WTC11 (cell line): ENCODE results near the gene SYT9. TPM values are rescaled to one million over a fixed set of nuclear protein-coding genes. Genes with fewer than 3 reads are reported as not detected.

Experiments
- ATAC-seq: fragments of 200-7000 bp; cut with Tn5 transposase; 2 replicates; pipeline ENCODE4 v1.10.0; 2021; ENCODE audit warnings: mild to moderate bottlenecking, moderate library complexity
- CTCF ChIA-PET: fragments of 300-600 bp; sonication (Branson Sonifier 250); formaldehyde crosslinking; loops from one replicate; lab custom pipeline; 2021; ENCODE audit warnings: antibody characterized with exemption; lab: Charles Lee
- POLR2A ChIA-PET: fragments of 350-600 bp; sonication (Branson Sonifier 250); formaldehyde crosslinking; loops from one replicate; lab custom pipeline; 2021; ENCODE audit warnings: antibody characterized with exemption; lab: Charles Lee
- DNase-seq: peaks from one replicate; pipeline ENCODE4 v3.0.0; 2021; ENCODE audit warnings: low spot score
- H3K27ac Mint-ChIP-seq: 2 replicates; pipeline ENCODE4 v1.8.0; 2021; ENCODE audit warnings: mixed read lengths
- H3K27me3 Mint-ChIP-seq: 2 replicates; pipeline ENCODE4 v1.8.0; 2021; ENCODE audit warnings: low read depth, mild to moderate bottlenecking, moderate library complexity, mixed read lengths
- H3K36me3 Mint-ChIP-seq: 2 replicates; pipeline ENCODE4 v1.8.0; 2021; ENCODE audit warnings: mixed read lengths
- H3K4me1 Mint-ChIP-seq: 2 replicates; pipeline ENCODE4 v1.8.0; 2022; ENCODE audit warnings: mixed read lengths
- H3K4me3 Mint-ChIP-seq: 2 replicates; pipeline ENCODE4 v1.8.0; 2021; ENCODE audit warnings: mild to moderate bottlenecking, moderate library complexity, mixed read lengths
- H3K9me3 Mint-ChIP-seq: 2 replicates; pipeline ENCODE4 v1.8.0; 2021; ENCODE audit warnings: mixed read lengths
- GABPB1 ChIP-seq: sonication (generic); formaldehyde crosslinking; IDR thresholded peaks from 2 replicates; pipeline ENCODE4 v1.8.1; 2023; ENCODE audit warnings: mild to moderate bottlenecking, missing genetic modification reagents
- IRF2 ChIP-seq: sonication (generic); formaldehyde crosslinking; IDR thresholded peaks from 2 replicates; pipeline ENCODE4 v1.8.0; 2022; ENCODE audit warnings: low read depth, missing genetic modification reagents, borderline replicate concordance
- KAT7 ChIP-seq: sonication (generic); formaldehyde crosslinking; IDR thresholded peaks from 2 replicates; pipeline ENCODE4 v1.8.1; 2023; ENCODE audit warnings: missing genetic modification reagents, mild to moderate bottlenecking, borderline replicate concordance
- NR3C1 ChIP-seq: sonication (generic); formaldehyde crosslinking; conservative IDR thresholded peaks from 2 replicates; pipeline ENCODE4 v1.8.1; 2023; ENCODE audit warnings: low read depth, mild to moderate bottlenecking, missing genetic modification reagents
- SMAD3 ChIP-seq: sonication (generic); formaldehyde crosslinking; IDR thresholded peaks from 2 replicates; pipeline ENCODE4 v1.8.0; 2022; ENCODE audit warnings: missing genetic modification reagents, mild to moderate bottlenecking, borderline replicate concordance
- SMAD4 ChIP-seq: sonication (generic); formaldehyde crosslinking; IDR thresholded peaks from 2 replicates; pipeline ENCODE4 v1.8.0; 2022; ENCODE audit warnings: mild to moderate bottlenecking, missing genetic modification reagents
- SP1 ChIP-seq: sonication (generic); formaldehyde crosslinking; conservative IDR thresholded peaks from 2 replicates; pipeline ENCODE4 v1.8.1; 2022; ENCODE audit warnings: missing genetic modification reagents
- ZBTB21 ChIP-seq: sonication (generic); formaldehyde crosslinking; IDR thresholded peaks from 2 replicates; pipeline ENCODE4 v1.8.1; 2023; ENCODE audit warnings: mild to moderate bottlenecking, missing genetic modification reagents, borderline replicate concordance
- ZNF121 ChIP-seq: sonication (generic); formaldehyde crosslinking; IDR thresholded peaks from 2 replicates; pipeline ENCODE4 v1.8.0; 2023; ENCODE audit warnings: missing genetic modification reagents
- ZNF219 ChIP-seq: sonication (generic); formaldehyde crosslinking; IDR thresholded peaks from 2 replicates; pipeline ENCODE4 v1.8.0; 2023; ENCODE audit warnings: missing genetic modification reagents, mild to moderate bottlenecking, borderline replicate concordance
- ZNF232 ChIP-seq: sonication (generic); formaldehyde crosslinking; IDR thresholded peaks from 2 replicates; pipeline ENCODE4 v1.8.0; 2022; ENCODE audit warnings: mild to moderate bottlenecking, missing genetic modification reagents
- total RNA-seq: library from RNA; stranded (reverse); gene quantifications from 3 replicates; pipeline ENCODE4 v1.2.3, GENCODE V29; 2021
- TF ChIP-seq, protein P1 (sequence below): sonication (generic); formaldehyde crosslinking; IDR thresholded peaks from 2 replicates; pipeline ENCODE4 v1.8.1; 2023; ENCODE audit warnings: mild to moderate bottlenecking, missing genetic modification reagents, moderate library complexity
- TF ChIP-seq, protein P2 (sequence below): sonication (generic); formaldehyde crosslinking; IDR thresholded peaks from 2 replicates; pipeline ENCODE4 v1.8.1; 2022; ENCODE audit warnings: low read depth, mild to moderate bottlenecking, moderate library complexity, missing genetic modification reagents, borderline replicate concordance
- TF ChIP-seq, protein P3 (sequence below): sonication (generic); formaldehyde crosslinking; IDR thresholded peaks from 2 replicates; pipeline ENCODE4 v1.8.1; 2023; ENCODE audit warnings: mild to moderate bottlenecking, missing genetic modification reagents, borderline replicate concordance
- TF ChIP-seq, protein P4 (sequence below): fragments of 250-450 bp; sonication (Bioruptor Pico); conservative IDR thresholded peaks from 2 replicates; pipeline ENCODE4 v1.9.0; 2021; ENCODE audit warnings: mild to moderate bottlenecking
- TF ChIP-seq, protein P5 (sequence below): fragments of 250-450 bp; sonication (Bioruptor Pico); IDR thresholded peaks from 2 replicates; pipeline ENCODE4 v1.8.0; 2021; ENCODE audit warnings: mild to moderate bottlenecking
- TF ChIP-seq, protein P6 (sequence below): sonication (generic); formaldehyde crosslinking; IDR thresholded peaks from 2 replicates; pipeline ENCODE4 v1.8.1; 2023; ENCODE audit warnings: mild to moderate bottlenecking, missing genetic modification reagents
- TF ChIP-seq, protein P7 (sequence below): sonication (generic); formaldehyde crosslinking; conservative IDR thresholded peaks from 2 replicates; pipeline ENCODE4 v1.8.1; 2023; ENCODE audit warnings: mild to moderate bottlenecking, low read depth, missing genetic modification reagents, moderate library complexity
- TF ChIP-seq, protein P8 (sequence below): sonication (generic); formaldehyde crosslinking; IDR thresholded peaks from 2 replicates; pipeline ENCODE4 v1.8.1; 2023; ENCODE audit warnings: mild to moderate bottlenecking, missing genetic modification reagents, moderate library complexity

The SYT9 gene
- total RNA-seq, 1 experiment from 2014 or later: 1.3 TPM

DNA sequence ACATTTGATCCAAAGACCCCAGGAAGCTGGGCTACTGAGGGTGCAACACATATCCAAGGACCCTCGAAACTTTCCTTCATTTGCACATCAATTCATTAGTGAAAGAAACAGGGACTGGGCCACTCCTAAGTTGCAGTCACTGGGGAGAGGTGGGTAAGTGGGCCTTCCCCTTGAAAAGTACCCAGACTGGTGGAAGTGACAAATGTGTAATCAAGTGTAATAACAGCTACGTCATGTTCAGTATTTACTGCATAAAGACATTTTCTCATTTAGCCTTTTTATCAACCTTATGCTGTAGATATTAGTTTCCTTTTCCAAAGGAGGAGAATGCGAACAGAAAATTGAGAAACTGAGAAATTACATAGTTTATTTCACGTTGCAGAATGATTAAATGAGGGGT lies 131.7 kb downstream of the SYT9 start:
- TF ChIP-seq ZNF219 (CRISPR knock-in tag) (no peak), SMAD3 (no peak), GABPB1 (CRISPR knock-in tag) (no peak), KAT7 (no peak), ZNF232 (CRISPR knock-in tag) (no peak), ZBTB21 (CRISPR knock-in tag) (no peak), SMAD4 (CRISPR knock-in tag) (no peak), ZNF121 (CRISPR knock-in tag) (no peak)
- TF ChIP-seq, protein P1, sequence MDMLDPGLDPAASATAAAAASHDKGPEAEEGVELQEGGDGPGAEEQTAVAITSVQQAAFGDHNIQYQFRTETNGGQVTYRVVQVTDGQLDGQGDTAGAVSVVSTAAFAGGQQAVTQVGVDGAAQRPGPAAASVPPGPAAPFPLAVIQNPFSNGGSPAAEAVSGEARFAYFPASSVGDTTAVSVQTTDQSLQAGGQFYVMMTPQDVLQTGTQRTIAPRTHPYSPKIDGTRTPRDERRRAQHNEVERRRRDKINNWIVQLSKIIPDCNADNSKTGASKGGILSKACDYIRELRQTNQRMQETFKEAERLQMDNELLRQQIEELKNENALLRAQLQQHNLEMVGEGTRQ (CRISPR knock-in tag): no peak
- TF ChIP-seq, protein P2, sequence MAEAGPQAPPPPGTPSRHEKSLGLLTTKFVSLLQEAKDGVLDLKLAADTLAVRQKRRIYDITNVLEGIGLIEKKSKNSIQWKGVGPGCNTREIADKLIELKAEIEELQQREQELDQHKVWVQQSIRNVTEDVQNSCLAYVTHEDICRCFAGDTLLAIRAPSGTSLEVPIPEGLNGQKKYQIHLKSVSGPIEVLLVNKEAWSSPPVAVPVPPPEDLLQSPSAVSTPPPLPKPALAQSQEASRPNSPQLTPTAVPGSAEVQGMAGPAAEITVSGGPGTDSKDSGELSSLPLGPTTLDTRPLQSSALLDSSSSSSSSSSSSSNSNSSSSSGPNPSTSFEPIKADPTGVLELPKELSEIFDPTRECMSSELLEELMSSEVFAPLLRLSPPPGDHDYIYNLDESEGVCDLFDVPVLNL (CRISPR knock-in tag): no peak
- TF ChIP-seq, protein P3, sequence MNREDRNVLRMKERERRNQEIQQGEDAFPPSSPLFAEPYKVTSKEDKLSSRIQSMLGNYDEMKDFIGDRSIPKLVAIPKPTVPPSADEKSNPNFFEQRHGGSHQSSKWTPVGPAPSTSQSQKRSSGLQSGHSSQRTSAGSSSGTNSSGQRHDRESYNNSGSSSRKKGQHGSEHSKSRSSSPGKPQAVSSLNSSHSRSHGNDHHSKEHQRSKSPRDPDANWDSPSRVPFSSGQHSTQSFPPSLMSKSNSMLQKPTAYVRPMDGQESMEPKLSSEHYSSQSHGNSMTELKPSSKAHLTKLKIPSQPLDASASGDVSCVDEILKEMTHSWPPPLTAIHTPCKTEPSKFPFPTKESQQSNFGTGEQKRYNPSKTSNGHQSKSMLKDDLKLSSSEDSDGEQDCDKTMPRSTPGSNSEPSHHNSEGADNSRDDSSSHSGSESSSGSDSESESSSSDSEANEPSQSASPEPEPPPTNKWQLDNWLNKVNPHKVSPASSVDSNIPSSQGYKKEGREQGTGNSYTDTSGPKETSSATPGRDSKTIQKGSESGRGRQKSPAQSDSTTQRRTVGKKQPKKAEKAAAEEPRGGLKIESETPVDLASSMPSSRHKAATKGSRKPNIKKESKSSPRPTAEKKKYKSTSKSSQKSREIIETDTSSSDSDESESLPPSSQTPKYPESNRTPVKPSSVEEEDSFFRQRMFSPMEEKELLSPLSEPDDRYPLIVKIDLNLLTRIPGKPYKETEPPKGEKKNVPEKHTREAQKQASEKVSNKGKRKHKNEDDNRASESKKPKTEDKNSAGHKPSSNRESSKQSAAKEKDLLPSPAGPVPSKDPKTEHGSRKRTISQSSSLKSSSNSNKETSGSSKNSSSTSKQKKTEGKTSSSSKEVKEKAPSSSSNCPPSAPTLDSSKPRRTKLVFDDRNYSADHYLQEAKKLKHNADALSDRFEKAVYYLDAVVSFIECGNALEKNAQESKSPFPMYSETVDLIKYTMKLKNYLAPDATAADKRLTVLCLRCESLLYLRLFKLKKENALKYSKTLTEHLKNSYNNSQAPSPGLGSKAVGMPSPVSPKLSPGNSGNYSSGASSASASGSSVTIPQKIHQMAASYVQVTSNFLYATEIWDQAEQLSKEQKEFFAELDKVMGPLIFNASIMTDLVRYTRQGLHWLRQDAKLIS: no peak
- TF ChIP-seq, protein P4, sequence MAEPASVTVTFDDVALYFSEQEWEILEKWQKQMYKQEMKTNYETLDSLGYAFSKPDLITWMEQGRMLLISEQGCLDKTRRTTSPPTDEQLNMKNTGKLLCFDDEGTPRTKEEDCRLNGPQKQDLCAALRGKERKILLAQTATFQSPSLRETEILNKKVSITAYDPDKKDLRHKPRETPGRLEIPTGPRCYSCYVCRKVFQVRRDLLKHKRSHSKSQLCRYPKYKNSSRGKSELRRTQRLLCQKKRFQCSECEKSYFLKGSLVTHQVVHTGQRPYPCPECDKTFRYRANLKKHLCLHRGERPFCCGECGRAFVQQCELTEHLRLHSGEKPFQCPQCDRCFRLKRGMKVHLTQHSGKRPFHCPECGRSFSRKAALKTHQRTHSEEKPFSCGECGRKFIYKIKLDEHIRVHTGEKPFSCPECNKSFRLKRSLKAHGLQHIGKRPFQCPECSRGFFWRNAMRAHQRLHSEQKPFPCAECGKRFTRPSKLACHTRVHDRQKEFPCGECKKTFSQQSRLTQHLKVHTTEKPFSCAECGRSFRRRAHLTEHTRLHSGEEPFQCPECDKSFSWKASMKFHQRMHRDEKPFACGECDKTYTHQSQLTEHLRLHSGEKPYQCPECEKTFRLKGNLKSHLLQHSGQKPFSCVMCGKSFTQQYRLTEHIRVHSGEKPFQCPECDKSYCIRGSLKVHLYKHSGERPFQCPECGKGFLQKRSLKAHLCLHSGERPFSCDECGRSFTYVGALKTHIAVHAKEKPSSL (CRISPR knock-in tag): no peak
- TF ChIP-seq, protein P5, sequence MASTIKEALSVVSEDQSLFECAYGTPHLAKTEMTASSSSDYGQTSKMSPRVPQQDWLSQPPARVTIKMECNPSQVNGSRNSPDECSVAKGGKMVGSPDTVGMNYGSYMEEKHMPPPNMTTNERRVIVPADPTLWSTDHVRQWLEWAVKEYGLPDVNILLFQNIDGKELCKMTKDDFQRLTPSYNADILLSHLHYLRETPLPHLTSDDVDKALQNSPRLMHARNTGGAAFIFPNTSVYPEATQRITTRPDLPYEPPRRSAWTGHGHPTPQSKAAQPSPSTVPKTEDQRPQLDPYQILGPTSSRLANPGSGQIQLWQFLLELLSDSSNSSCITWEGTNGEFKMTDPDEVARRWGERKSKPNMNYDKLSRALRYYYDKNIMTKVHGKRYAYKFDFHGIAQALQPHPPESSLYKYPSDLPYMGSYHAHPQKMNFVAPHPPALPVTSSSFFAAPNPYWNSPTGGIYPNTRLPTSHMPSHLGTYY (CRISPR knock-in tag): no peak
- TF ChIP-seq, all 79 proteins: peak for 0
- H3K4me1 Mint-ChIP-seq: no peaks in the 10 kb centered on the region
- no peaks in the 10 kb centered on the region for H3K36me3 Mint-ChIP-seq
- H3K9me3 Mint-ChIP-seq: 0 out of 2 replicates have a peak, but pooled peaks cover 4% of the 10 kb centered on the region
- no peak overlapping the region for H3K4me3 Mint-ChIP-seq
- ChIA-PET CTCF (interaction anchor here (1.4 kb wide), 1 partner anchor 30 kb away, joined by 6 read pairs; no protein-coding TSS in a partner anchor), POLR2A (no interaction called here)
- ATAC-seq (no peak), DNase-seq (no peak)
- no peaks in the 10 kb centered on the region for H3K27me3 Mint-ChIP-seq
- H3K27ac Mint-ChIP-seq: no peak overlapping the region

DNA sequence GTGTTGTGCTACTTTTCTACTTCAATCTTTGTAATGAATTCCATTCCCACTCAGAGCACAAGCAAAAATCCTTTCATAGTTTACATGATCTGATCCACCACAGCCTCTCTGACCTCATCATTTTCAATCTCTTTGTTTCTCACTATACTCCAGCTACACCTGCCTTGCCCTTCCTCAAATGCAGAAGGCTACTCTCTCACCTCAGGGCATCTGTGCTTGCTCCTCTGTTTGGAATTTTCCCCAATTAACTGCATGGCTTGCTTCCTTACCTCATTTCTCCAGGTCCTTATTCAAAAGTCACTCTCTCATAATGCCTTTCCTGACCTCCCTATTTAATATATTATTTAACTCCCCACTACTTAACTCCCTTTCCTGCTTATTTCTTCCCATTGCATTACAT lies 133.0 kb downstream of the SYT9 start:
- no peaks in the 10 kb centered on the region for H3K27me3 Mint-ChIP-seq
- POLR2A ChIA-PET: no interaction called here
- H3K36me3 Mint-ChIP-seq: no peaks in the 10 kb centered on the region
- H3K4me3 Mint-ChIP-seq: no peak overlapping the region
- no peak for DNase-seq
- CTCF ChIA-PET: no interaction called here
- H3K9me3 Mint-ChIP-seq: 0 out of 2 replicates have a peak, but pooled peaks cover 4% of the 10 kb centered on the region
- H3K27ac Mint-ChIP-seq: no peak overlapping the region
- ATAC-seq: no peak
- H3K4me1 Mint-ChIP-seq: no peaks in the 10 kb centered on the region
- TF ChIP-seq, protein P6, sequence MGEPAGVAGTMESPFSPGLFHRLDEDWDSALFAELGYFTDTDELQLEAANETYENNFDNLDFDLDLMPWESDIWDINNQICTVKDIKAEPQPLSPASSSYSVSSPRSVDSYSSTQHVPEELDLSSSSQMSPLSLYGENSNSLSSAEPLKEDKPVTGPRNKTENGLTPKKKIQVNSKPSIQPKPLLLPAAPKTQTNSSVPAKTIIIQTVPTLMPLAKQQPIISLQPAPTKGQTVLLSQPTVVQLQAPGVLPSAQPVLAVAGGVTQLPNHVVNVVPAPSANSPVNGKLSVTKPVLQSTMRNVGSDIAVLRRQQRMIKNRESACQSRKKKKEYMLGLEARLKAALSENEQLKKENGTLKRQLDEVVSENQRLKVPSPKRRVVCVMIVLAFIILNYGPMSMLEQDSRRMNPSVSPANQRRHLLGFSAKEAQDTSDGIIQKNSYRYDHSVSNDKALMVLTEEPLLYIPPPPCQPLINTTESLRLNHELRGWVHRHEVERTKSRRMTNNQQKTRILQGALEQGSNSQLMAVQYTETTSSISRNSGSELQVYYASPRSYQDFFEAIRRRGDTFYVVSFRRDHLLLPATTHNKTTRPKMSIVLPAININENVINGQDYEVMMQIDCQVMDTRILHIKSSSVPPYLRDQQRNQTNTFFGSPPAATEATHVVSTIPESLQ (CRISPR knock-in tag): no peak
- TF ChIP-seq KAT7 (no peak), ZNF219 (CRISPR knock-in tag) (no peak), NR3C1 (CRISPR knock-in tag) (no peak), IRF2 (no peak), SP1 (CRISPR knock-in tag) (no peak)
- TF ChIP-seq, protein P7, sequence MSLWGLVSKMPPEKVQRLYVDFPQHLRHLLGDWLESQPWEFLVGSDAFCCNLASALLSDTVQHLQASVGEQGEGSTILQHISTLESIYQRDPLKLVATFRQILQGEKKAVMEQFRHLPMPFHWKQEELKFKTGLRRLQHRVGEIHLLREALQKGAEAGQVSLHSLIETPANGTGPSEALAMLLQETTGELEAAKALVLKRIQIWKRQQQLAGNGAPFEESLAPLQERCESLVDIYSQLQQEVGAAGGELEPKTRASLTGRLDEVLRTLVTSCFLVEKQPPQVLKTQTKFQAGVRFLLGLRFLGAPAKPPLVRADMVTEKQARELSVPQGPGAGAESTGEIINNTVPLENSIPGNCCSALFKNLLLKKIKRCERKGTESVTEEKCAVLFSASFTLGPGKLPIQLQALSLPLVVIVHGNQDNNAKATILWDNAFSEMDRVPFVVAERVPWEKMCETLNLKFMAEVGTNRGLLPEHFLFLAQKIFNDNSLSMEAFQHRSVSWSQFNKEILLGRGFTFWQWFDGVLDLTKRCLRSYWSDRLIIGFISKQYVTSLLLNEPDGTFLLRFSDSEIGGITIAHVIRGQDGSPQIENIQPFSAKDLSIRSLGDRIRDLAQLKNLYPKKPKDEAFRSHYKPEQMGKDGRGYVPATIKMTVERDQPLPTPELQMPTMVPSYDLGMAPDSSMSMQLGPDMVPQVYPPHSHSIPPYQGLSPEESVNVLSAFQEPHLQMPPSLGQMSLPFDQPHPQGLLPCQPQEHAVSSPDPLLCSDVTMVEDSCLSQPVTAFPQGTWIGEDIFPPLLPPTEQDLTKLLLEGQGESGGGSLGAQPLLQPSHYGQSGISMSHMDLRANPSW (CRISPR knock-in tag): no peak
- TF ChIP-seq, protein P8, sequence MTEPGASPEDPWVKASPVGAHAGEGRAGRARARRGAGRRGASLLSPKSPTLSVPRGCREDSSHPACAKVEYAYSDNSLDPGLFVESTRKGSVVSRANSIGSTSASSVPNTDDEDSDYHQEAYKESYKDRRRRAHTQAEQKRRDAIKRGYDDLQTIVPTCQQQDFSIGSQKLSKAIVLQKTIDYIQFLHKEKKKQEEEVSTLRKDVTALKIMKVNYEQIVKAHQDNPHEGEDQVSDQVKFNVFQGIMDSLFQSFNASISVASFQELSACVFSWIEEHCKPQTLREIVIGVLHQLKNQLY (CRISPR knock-in tag): no peak
